Panc1 (cell line): ENCODE measurements around the gene BNIP2. TPM values are rescaled to one million over a fixed set of nuclear protein-coding genes. Genes with fewer than 3 reads are reported as not detected.

Experiments used
- ATAC-seq: fragments of 200-7000 bp; cut with Tn5 transposase; 2 replicates; pipeline ENCODE4 v1.9.1; 2020; ENCODE audit warnings: mild to moderate bottlenecking, moderate library complexity
- BruUV-seq: library from RNA; stranded (reverse); fragments of 400-500 nt; replicated peaks from 2 replicates; lab custom pipeline; 2021; lab: Mats Ljungman, UMichigan
- CTCF ChIA-PET: fragments of 300-600 bp; sonication (Branson Sonifier 250); formaldehyde crosslinking; loops from one replicate; lab custom pipeline; 2022; ENCODE audit warnings: antibody characterized with exemption; lab: Charles Lee
- POLR2A ChIA-PET: fragments of 300-600 bp; sonication (Branson Sonifier 250); formaldehyde crosslinking; loops from one replicate; lab custom pipeline; 2022; ENCODE audit warnings: antibody characterized with exemption; lab: Charles Lee
- DNase-seq: peaks from one replicate; pipeline ENCODE4 v3.0.0-alpha.2; 2010; ENCODE audit warnings: low read depth, low spot score
- H3K27ac ChIP-seq: 2 replicates; pipeline ENCODE4 v1.5.1; 2011; ENCODE audit warnings: mild to moderate bottlenecking, low read length, inconsistent platforms
- H3K27me3 ChIP-seq: fragments of 200-500 bp; sonication (Bioruptor generic); 2 replicates; pipeline ENCODE4 v1.6.0; 2014; ENCODE audit warnings: low read length, inconsistent platforms; ENCODE audit not compliant: control insufficient read depth, insufficient read depth
- H3K36me3 ChIP-seq: fragments of 200-500 bp; sonication (Bioruptor generic); 2 replicates; pipeline ENCODE4 v1.5.1; 2014; ENCODE audit warnings: inconsistent platforms, mild to moderate bottlenecking, low read length, moderate library complexity; ENCODE audit not compliant: control insufficient read depth, insufficient read depth
- H3K4me1 ChIP-seq: 2 replicates; pipeline ENCODE4 v1.5.1; 2011; ENCODE audit warnings: inconsistent platforms, mild to moderate bottlenecking, low read length, moderate library complexity; ENCODE audit not compliant: control insufficient read depth, insufficient read depth
- H3K4me3 ChIP-seq, 2 experiments: 2 replicates each; pipeline ENCODE4 v1.5.1; 2011 to 2012; ENCODE audit warnings: low read depth in 2 of 2, low read length in 2 of 2, mild to moderate bottlenecking in 2 of 2, inconsistent platforms in 1 of 2, moderate library complexity in 1 of 2
- H3K9me3 ChIP-seq: fragments of 200-500 bp; sonication (Bioruptor generic); 2 replicates; pipeline ENCODE4 v1.5.1; 2014; ENCODE audit warnings: low read depth, mild to moderate bottlenecking, inconsistent platforms, low read length, moderate library complexity; ENCODE audit not compliant: control insufficient read depth, insufficient read depth
- CTCF ChIP-seq: fragments of 450-650 bp; IDR thresholded peaks from 2 replicates; pipeline ENCODE4 v1.5.1; 2017; ENCODE audit warnings: mild to moderate bottlenecking
- POLR2AphosphoS5 ChIP-seq: IDR thresholded peaks from 2 replicates; pipeline ENCODE4 v1.6.1; 2012; ENCODE audit warnings: mild to moderate bottlenecking, low read depth, low read length, moderate library complexity
- SIN3A ChIP-seq: IDR thresholded peaks from 2 replicates; pipeline ENCODE4 v1.6.1; 2012; ENCODE audit warnings: low read depth, mild to moderate bottlenecking, low read length, moderate library complexity, borderline replicate concordance; ENCODE audit not compliant: insufficient read depth
- TCF7L2 ChIP-seq: IDR thresholded peaks from 2 replicates; pipeline ENCODE4 v1.6.1; 2011; ENCODE audit warnings: mild to moderate bottlenecking, low read depth, low read length, inconsistent platforms
- in situ Hi-C: cut with HindIII; loops from 2 replicates; pipeline ENCODE4 v1.10.0; 2016; ENCODE audit warnings: low sequenced_read_pairs, low pct_unique_long_range_greater_than_20kb
- intact Hi-C: fragments of 100-400 bp; cut with micrococcal nuclease; formaldehyde crosslinking; loops from one replicate; pipeline ENCODE4 v1.10.0; 2022; ENCODE audit not compliant: unreplicated experiment
- total RNA-seq: library from RNA; stranded (reverse); gene quantifications from one replicate; pipeline ENCODE4 v1.2.1, GENCODE V29; 2021; ENCODE audit not compliant: unreplicated experiment
- TF ChIP-seq, protein P1 (sequence below), 2 experiments: IDR thresholded peaks; 2 replicates each; pipeline ENCODE4 v1.6.1; 2011 to 2012; ENCODE audit warnings: low read depth in 2 of 2, control low read depth in 1 of 2, low read length in 1 of 2, mild to moderate bottlenecking in 1 of 2, moderate library complexity in 1 of 2; ENCODE audit not compliant: insufficient read depth in 1 of 2

BNIP2 gene
- total RNA-seq, 1 experiment from 2014 or later: 70.7 TPM

DNA sequence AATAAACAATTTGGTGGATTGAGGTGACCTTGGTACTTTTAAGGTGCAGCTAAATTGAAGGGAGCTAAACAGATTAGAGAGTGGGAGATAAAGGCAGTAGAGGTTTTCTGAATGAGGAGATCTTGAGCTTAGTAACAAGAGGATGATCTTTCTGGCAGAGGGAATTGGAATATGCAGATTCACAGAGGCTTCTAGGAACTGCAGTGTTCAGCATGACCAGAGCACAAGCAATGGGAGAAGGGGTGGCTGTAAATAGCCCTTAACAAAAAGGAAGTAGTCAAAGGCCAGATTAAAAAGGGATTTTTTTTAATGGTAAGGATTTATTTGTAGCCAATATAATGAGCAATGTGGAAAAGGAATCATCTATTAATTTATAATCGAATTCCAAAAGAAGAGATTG lies 5.7 kb upstream of the BNIP2 start:
- Histone ChIP-seq H3K27ac (no peak overlapping the region), H3K27me3 (no peaks in the 10 kb centered on the region; the same call in 1 of the 2 replicates), H3K9me3 (no peaks in the 10 kb centered on the region), H3K36me3 (no peaks in the 10 kb centered on the region; the same call in 1 of the 2 replicates), H3K4me1 (no peaks in the 10 kb centered on the region; the same call in 1 of the 2 replicates), H3K4me3 (no peak overlapping the region)
- intact Hi-C loops (loop anchor here (5.0 kb wide), 1 partner anchor 633 kb away; no protein-coding TSS in a partner anchor), in situ Hi-C loops (no loop called here)
- POLR2A ChIA-PET: no interaction called here
- CTCF ChIA-PET: no interaction called here
- DNase-seq (no peak), ATAC-seq (no peak)
- no TSS peak for BruUV-seq
- TF ChIP-seq POLR2AphosphoS5 (no peak), TCF7L2 (no peak), CTCF (no peak), SIN3A (no peak)
- TF ChIP-seq, protein P1, sequence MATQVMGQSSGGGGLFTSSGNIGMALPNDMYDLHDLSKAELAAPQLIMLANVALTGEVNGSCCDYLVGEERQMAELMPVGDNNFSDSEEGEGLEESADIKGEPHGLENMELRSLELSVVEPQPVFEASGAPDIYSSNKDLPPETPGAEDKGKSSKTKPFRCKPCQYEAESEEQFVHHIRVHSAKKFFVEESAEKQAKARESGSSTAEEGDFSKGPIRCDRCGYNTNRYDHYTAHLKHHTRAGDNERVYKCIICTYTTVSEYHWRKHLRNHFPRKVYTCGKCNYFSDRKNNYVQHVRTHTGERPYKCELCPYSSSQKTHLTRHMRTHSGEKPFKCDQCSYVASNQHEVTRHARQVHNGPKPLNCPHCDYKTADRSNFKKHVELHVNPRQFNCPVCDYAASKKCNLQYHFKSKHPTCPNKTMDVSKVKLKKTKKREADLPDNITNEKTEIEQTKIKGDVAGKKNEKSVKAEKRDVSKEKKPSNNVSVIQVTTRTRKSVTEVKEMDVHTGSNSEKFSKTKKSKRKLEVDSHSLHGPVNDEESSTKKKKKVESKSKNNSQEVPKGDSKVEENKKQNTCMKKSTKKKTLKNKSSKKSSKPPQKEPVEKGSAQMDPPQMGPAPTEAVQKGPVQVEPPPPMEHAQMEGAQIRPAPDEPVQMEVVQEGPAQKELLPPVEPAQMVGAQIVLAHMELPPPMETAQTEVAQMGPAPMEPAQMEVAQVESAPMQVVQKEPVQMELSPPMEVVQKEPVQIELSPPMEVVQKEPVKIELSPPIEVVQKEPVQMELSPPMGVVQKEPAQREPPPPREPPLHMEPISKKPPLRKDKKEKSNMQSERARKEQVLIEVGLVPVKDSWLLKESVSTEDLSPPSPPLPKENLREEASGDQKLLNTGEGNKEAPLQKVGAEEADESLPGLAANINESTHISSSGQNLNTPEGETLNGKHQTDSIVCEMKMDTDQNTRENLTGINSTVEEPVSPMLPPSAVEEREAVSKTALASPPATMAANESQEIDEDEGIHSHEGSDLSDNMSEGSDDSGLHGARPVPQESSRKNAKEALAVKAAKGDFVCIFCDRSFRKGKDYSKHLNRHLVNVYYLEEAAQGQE (IDR thresholded peaks at IDR 0.05; ENCODE audit: insufficient read depth in 1 of 2, low read depth in 2 of 2, low read length in 1 of 2): no peak

- intact Hi-C loops: loop anchor here (5.0 kb wide), 1 partner anchor 636 kb away; no protein-coding TSS in a partner anchor
- ChIA-PET CTCF (interaction anchor here (0.6 to 2.2 kb wide), 9 partner anchors 158 to 1096 kb away, joined by 3 to 19 read pairs (median 4); no protein-coding TSS in a partner anchor), POLR2A (no interaction called here)
- in situ Hi-C loops: no loop called here
- DNase-seq (no peak), ATAC-seq (no peak)
- Histone ChIP-seq H3K27ac (no peak overlapping the region), H3K4me1 (peaks cover 10% of the 10 kb centered on the region), H3K27me3 (no peaks in the 10 kb centered on the region), H3K36me3 (no peaks in the 10 kb centered on the region; the same call in 1 of the 2 replicates), H3K4me3 (no peak overlapping the region), H3K9me3 (no peaks in the 10 kb centered on the region)
- no TSS peak for BruUV-seq
- TF ChIP-seq SIN3A (no peak), CTCF (peak; percentile 72; the same call in 1 of the 2 replicates)
These were observed 2.2 kb upstream of the BNIP2 start for GRCh38 chr15:59691194-59691805.
